HG03095 (cell line): ENCODE data around the gene VWF.
"Not testable (repeated sequence)": the region's sequence is repeated elsewhere in the genome, so short reads cannot be mapped to it uniquely, and the experiment has no call there.

Experiments
- ATAC-seq: cut with Tn5 transposase; IDR thresholded peaks from one replicate; pipeline ENCODE4 v1.9.1; 2021; ENCODE audit warnings: moderate library complexity; ENCODE audit not compliant: unreplicated experiment

Gene VWF

GRCh38 chr12:6106218-6106617, 18.3 kb downstream of the VWF start:
- no peak for ATAC-seq

GRCh38 chr12:6104842-6105241, 19.6 kb downstream of the VWF start:
- ATAC-seq = no peak

GRCh38 chr12:6104027-6104426, 20.4 kb downstream of the VWF start:
- ATAC-seq = no peak

- not testable (repeated sequence) for ATAC-seq
Observed at GRCh38 chr12:6102021-6102420, 22.4 kb downstream of the VWF start.

GRCh38 chr12:6099316-6099715, 25.2 kb downstream of the VWF start:
- ATAC-seq = no peak

DNA sequence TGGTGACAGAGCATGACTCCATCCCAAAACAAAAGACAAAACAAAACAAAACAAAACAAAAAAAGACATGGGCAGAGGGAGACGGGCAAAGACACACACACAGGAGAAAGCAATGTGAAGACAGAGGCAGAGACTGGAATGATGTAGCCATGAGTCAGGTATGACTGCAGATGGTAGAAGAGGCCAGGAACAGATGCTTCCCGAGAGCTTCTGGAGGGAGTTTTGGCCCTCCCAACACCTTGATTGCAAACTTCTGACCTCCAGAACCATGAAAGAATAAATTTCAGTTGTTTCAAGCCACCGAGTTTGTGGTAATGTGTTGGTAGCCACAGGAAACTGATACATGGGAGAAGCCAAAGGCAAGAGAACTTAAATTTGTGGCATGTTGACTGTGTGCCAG, 27.1 kb downstream of the VWF start:
- no peak for ATAC-seq

- ATAC-seq = no peak
Observed at GRCh38 chr12:6096527-6096926, 27.9 kb downstream of the VWF start.

GRCh38 chr12:6095269-6095668, 29.2 kb downstream of the VWF start:
- ATAC-seq = no peak

GRCh38 chr12:6093764-6094163, 30.7 kb downstream of the VWF start:
- no peak for ATAC-seq

DNA sequence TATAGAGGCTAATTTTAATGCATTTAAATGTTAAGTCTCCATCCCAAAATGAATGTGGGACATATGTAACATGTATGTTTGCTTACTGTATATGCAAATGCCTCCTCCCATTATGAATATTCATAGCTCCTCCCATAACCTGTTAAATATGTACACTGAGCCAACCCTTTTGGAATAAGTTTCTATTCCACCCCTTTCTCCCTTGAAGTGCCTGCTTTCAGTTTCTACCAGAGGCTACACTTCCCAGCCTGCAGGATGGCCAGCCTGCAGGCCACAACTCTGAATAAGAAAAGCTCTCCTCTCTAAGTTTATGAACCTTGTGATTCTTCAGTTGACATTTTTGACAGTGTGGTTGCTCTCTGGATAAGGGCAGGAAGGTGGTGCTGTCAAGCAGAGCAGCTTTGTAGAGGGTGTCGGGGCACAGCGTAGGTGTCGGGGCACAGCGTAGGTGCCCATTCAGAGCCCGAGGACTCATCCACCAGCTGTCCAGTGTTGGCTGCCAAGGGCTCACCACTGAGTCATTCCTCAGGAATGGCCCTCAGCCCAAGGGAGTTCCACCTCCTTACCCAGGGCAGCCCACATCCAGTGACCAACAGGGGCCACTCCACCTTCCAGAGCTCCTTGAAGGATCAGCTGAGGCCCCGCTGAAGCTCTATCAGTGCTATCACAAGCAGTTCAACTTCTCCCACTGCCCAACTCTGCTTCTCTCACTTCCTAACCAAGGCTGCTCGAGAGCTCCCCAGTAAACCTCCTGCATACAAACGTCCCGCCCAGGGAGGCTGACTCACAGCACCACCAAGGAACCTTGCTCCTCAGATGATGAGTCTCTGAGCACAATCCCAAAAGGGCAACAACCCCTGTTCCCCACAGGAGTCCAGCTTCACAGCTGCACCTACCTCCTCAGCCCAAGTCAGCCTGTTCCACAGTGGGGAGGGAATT, 31.4 kb downstream of the VWF start:
- no peak for ATAC-seq

DNA sequence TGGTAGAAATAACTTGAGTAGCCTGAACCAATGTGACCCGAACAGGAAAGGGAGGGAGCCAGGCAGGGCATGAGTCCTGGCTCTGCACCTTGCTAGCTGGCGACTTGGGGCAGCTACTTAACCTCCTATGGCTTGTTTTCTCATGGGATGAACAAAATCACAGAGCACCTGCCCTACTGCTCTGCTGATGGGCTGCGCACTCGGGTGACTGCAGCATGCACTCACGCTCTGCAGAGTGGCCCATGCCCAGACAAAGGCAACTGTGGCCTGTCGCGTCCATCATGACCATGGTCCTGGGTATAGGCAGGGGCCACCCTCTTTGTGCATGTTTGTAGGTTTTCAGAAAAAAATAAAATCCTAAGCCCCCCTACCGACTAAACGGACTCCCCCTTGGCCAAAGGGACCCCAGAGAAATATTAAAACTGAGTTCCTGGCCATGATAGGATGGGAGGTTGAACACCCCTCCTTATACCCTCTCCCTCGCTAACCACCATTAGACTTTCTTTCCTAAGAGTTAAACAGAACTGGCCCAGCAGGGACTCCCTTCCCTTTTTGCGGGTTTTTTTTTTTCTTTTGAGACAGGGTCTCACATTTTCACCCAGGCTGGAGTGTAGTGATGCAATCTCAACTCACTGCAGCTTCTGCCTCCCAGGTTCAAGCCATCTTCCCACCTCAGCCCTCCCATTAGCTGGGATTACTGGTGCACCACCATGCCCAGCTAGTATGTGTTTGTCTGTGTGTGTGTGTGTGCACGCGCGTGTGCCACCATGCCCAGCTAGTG, 32.5 kb downstream of the VWF start:
- ATAC-seq = no peak

DNA sequence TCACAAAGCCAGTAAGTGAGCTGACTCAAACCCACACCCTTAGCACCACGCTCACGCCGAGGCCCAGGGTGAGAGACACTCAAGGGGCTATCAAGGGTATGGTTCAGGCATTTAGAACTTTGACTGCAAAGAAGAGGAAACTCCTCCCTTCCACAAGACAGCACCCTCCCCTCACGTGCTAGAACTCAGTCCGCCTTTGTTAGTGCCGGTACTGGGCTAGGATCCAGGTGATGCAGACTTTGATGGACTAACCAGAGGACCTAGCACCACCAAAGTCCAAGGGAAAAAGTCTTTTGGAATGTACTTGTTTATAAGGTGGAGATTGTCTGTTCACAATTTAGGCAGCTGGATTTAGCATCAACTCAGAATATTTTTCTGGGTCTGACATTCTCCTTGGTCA, 33.7 kb downstream of the VWF start:
- no peak for ATAC-seq

DNA sequence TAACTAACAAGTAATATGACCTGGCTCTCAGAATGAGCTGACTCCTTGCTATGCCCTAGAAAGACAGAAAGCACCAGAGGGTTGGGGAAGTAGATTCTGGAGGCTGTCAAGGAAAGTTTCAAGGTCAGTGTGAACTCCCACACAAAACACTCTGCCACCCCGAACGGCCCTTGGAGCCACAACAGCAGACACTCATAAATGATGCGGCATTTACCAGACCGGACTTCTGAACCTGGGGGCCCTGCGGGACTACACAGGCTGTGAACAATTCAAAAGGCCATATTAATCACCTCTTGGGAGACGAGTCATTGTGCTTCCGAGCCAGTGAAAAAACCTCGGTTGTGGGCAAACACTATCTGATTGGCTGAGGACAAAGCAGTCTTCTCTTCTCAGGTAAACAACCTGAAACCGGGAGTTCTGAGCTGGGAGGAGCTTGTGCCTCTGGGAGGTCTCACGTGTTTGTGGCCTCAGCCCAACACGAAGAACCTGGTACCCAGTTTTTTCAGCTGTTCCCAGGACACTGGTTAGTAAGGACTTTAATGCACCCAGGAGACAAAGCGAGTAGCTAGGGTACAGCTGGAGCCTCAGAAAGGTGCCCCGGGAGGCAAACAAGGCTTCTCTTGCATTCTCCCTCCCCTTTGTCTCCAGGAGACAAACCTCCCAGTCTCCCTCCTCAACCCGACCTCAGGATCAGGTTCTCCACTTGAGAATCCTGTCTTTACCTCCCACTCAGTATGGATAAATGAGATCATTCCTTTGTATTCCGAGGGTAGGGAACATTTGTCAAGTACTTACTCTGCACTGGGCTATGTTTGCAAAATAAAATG, 35.3 kb downstream of the VWF start:
- ATAC-seq = no peak

DNA sequence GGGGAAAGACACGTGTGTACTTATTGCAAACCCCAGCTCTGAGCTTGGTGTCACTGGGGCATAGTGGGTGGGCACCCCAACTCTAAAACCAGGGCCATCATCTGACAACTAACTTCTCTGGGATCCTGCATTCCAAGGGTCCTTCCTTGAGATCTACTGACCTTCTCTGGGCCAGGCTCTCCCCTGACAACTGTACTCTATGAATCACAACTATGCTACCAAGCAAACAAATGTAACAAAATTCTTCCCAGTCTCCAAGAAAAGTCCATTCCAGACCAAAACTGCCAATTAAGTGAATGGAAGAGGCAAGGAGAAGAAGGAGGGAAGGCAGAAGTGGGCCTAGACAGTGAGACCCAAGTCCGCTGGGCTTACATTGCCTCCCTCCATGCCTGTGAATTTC, 38.2 kb downstream of the VWF start:
- no peak for ATAC-seq

DNA sequence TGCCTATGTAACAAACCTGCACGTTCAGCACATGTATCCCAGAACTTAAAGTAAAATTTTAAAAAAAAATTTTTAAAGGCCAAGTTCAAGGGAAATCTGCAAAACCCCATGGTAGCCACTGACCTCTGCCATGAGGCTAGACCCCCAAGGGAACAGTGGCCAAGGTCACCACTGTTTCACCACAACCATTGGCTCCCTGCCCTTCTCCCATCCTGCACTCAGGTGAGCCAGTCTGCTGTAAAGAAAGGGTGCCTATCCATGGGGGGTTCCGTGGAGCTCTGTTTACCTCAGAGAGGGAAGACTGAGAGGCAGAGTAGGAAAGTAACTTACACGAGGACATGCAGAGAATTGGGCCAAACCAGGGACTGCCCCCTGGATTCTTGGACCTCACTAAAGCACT, 38.6 kb downstream of the VWF start:
- ATAC-seq = no peak

- ATAC-seq = no peak
Observed at GRCh38 chr12:6084969-6085450, 39.5 kb downstream of the VWF start.

DNA sequence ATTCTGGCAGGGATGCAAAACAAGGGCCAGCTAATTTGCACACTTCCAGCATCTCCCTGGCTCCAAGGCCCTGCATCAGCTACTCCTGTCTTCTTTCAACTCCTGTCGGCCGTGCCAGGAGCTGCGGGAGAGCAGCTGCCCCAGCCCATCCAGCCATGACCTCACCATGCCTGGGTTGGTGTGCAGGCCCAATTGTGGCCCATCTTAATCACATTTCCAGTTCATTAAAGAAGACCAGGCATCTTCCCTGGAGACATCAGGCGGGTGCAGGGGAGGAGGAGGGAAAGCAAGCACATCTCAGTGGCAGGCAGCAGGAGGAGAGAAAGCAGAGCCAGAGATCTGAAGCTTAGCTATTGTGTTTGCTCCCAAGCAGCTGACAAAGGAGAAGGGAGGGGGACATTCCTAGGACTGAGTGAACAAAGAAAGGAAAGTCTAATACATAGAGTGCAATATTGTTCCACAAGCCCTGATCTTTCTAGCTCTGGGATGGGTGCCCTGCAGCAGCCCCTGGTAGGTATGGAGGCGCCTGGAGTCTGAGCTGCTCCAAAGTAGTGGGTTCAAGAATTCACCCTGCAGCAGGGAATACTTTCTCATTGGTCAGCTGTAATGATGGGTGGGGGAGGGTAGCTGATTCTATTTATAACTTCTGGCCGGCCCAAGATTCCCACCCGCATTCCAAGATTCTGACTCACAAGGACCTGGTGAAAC, 40.1 kb downstream of the VWF start:
- no peak for ATAC-seq

GRCh38 chr12:6083601-6084000, 40.9 kb downstream of the VWF start:
- ATAC-seq = no peak

- ATAC-seq = no peak
Observed at GRCh38 chr12:6082613-6083012, 41.9 kb downstream of the VWF start.
